ENCODE data around the gene SHPK. TPM values are rescaled to one million over a fixed set of nuclear protein-coding genes. Genes with fewer than 3 reads are reported as not detected.

SHPK gene
- total RNA-seq, 4 donors from 2014 or later: 9.4 to 25.5 (median 12.1) TPM

DNA sequence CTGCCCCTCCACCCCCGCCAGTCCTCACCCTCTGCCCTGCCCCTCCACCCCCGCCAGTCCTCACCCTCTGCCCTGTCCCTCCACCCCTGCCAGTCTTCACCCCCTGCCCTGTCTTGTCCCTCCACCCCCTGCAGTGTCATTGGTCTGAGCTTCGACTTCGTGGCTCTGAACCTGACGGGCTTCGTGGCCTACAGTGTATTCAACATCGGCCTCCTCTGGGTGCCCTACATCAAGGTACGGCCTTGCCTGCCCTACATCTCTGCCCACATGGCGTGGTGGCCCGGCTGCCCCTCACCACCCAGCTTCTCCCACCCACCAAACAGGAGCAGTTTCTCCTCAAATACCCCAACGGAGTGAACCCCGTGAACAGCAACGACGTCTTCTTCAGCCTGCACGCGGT, 20.3 kb upstream of the SHPK start:
- no peak for DNase-seq (ENCODE audit: low spot score)
- TF ChIP-seq, protein P1, sequence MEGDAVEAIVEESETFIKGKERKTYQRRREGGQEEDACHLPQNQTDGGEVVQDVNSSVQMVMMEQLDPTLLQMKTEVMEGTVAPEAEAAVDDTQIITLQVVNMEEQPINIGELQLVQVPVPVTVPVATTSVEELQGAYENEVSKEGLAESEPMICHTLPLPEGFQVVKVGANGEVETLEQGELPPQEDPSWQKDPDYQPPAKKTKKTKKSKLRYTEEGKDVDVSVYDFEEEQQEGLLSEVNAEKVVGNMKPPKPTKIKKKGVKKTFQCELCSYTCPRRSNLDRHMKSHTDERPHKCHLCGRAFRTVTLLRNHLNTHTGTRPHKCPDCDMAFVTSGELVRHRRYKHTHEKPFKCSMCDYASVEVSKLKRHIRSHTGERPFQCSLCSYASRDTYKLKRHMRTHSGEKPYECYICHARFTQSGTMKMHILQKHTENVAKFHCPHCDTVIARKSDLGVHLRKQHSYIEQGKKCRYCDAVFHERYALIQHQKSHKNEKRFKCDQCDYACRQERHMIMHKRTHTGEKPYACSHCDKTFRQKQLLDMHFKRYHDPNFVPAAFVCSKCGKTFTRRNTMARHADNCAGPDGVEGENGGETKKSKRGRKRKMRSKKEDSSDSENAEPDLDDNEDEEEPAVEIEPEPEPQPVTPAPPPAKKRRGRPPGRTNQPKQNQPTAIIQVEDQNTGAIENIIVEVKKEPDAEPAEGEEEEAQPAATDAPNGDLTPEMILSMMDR (IDR thresholded peaks at IDR 0.05): no peak
- no peak for ATAC-seq (ENCODE audit: low FRiP score)

DNA sequence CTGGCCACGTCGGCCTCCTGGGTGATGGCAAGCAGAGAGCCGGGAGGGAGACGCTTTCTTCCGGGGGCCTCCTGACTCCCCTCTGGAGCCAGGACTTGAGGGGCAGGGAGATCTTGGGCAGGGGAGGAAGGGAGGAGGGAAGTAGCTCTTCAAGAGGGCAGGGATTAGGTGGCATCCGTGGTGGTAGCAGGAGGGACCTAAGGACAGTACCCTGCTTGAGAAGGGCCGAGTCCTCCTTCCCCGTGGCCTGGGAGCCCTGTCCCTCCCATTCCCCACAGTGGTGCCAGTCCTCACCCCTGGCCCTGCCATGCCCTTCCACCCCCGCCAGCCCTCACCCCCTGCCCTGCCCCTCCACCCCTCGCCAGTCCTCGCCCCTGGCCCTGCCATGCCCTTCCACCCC, 19.7 kb upstream of the SHPK start:
- no peak for DNase-seq (ENCODE audit: low spot score)
- no peak for ATAC-seq (ENCODE audit: low FRiP score)
- TF ChIP-seq, protein P1 (IDR thresholded peaks at IDR 0.05): no peak

DNA sequence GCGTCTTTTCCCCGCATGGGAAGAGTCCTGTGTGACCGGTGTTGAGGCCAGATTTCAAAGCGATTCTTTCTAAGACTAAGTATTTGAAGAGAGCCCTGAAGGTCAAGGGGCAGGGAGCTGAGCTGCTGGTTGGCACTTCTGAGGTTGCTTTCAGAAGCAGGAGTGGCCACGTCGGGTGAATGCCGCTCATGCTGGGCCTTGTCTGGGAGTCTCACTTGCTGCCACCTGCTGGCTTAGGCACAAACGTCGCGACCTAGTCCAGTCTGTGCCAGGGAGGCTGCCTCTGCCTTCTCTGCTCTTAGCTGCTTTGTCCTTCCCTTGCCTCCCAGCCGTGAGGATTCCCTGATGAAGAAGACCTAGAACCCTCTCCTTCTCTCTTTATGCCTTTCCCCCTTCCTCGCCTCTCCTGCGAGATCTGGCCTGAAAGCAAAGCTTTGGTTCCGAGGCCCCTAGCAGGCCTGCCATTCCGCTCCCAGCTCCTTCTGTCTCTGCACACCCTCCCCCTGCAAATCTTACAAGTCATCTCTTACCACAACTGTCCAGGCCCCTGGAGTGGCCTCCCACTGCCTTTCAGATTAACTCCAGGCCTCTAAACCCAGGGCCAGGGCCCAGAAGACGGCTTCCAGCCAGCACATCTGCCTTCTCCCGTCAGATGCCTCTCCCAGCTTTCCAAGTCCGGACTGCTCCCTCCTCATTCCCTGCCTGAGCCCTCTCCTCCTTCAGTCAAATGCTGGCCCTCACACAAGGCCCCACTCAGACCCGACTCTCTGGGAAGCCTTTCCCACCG, 11.9 kb upstream of the SHPK start:
- DNase-seq (ENCODE audit: low spot score) (no peak), ATAC-seq (ENCODE audit: low FRiP score) (no peak)

DNA sequence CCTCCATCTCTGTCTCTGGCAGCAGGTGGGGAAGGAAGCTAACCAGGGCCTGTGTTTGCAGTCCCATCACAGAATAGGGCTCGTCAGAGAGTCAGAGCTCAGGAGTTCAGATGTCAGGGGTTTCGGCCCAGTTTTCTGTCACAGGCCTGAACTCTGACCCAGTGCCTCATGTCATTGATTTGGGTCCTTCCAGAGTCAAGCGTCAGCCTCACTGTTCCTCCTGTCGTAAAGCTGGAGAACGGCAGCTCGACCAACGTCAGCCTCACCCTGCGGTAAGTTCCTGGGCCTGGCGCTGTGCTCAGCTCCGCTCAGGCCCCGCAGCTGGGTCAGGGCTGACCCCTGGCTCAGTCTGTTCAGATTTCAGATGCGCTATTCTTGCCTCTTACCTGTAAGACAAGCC, 11.2 kb upstream of the SHPK start:
- TF ChIP-seq, protein P1 (IDR thresholded peaks at IDR 0.05): no peak
- ATAC-seq (ENCODE audit: low FRiP score) (no peak), DNase-seq (ENCODE audit: low spot score) (no peak)

More for the DNA sequence above, 11.9 kb upstream of the SHPK start:
- TF ChIP-seq, protein P1 (IDR thresholded peaks at IDR 0.05): no peak

DNA sequence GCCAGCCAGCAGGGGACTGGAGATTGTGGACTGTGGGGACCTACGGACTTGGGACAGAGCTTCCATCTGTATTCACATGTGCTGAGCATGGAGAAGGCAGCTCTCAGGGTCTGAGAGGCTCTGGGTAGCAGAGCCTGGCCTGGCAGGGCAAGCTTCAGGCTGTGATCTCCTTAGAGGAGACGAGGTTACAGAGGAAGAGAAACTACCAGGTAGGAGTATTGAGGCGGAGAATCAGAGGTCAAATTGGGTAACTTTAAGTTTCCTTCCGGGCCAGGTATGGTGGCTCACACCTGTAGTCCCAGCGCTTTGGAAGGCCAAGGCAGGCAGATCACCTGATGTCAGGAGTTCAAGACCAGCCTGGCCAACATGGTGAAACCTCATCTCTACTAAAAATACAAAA, 9.3 kb upstream of the SHPK start:
- DNase-seq (ENCODE audit: low spot score) (no peak), ATAC-seq (ENCODE audit: low FRiP score) (no peak)
- TF ChIP-seq, protein P1 (IDR thresholded peaks at IDR 0.05): no peak

DNA sequence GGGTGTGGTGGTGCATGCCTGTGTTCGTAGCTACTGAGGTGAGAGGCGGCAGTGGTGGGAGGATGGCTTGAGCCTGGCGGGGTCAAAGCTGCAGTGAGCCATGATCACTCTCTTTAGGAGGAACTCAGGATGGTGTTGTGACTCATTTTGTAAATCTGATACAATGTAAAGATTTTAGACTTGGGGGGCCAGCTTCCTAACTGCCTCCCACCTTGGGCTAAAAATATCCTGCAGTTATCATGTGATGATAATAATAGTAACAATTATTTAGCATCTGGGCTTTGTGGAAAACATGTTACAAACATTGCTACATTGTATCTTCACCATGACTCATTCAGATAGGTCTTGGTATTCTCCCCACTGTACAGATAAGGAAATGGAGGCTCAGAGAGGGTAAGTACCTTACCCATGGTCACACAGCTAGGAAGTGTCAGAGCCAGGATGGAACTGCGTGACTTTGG, 7.9 kb upstream of the SHPK start:
- no peak for ATAC-seq (ENCODE audit: low FRiP score)
- DNase-seq (ENCODE audit: low spot score): no peak
- TF ChIP-seq, protein P1 (IDR thresholded peaks at IDR 0.05): no peak
